Measurements from ENCODE around the gene PAK5.

Gene PAK5

DNA sequence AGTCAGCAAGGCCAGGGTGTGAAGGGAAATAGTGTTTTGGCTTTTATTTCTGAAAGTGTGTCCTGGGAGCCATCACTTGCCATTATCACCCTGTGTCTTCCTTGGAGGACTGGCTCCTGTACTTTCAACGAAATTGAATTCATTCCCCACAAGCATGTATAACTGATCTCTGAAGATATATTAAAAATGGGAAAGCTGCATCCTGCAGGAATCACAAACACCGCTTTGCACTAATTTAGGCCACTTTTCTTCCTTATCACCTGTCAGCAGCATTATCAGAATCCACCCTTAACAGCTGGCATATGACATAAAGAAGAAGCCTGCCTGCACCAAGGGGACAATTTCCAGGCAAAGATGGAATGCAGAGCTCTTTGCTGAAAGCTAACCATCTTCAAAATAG lies 268.3 kb downstream of the PAK5 start:
- no CpG with 5 or more reads among the region's 2 CpGs for WGBS, 2 experiments (ENCODE audit: insufficient coverage in 2 of 2)
- no peaks in the 10 kb centered on the region for H3K4me1 ChIP-seq (ENCODE audit: control insufficient read depth, insufficient read depth, low read length, poor library complexity, severe bottlenecking)
- no peak overlapping the region for H3K27ac ChIP-seq (ENCODE audit: low read depth, low read length, severe bottlenecking)

DNA sequence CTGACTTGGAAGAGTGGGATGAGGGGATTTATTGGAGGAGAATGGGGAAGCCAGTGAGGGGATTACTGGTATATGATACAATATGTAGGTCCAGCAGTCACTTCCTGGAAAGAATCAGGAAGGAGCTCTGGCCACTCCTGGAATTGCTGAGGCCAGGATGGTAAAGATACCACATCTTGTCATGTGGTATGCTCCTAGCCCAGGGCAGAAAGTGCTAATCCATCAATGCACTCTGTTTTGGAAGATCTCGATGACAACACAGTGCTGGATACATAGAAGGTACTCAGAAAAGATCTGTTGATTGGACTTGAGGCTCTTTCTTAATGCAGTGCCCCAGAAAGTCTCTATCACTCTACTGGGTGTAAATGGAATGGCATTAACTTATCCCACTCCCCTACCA lies 271.9 kb downstream of the PAK5 start:
- WGBS, 2 experiments (ENCODE audit: insufficient coverage in 2 of 2): 100% methylated on average over 1 of the region's 1 CpG
- H3K27ac ChIP-seq (ENCODE audit: low read depth, low read length, severe bottlenecking): no peak overlapping the region
- H3K4me3 ChIP-seq (ENCODE audit: extremely low read depth, insufficient read depth, low read length, poor library complexity, severe bottlenecking): no peak overlapping the region
- H3K4me1 ChIP-seq (ENCODE audit: control insufficient read depth, insufficient read depth, low read length, poor library complexity, severe bottlenecking): no peaks in the 10 kb centered on the region
- H3K36me3 ChIP-seq (ENCODE audit: control insufficient read depth, insufficient read depth, low read length): no peaks in the 10 kb centered on the region
- H3K9me3 ChIP-seq (ENCODE audit: control insufficient read depth, low read length): no peaks in the 10 kb centered on the region

More for the DNA sequence above, 268.3 kb downstream of the PAK5 start:
- Histone ChIP-seq H3K4me3 (ENCODE audit: extremely low read depth, insufficient read depth, low read length, poor library complexity, severe bottlenecking) (no peak overlapping the region), H3K9me3 (ENCODE audit: control insufficient read depth, low read length) (no peaks in the 10 kb centered on the region), H3K36me3 (ENCODE audit: control insufficient read depth, insufficient read depth, low read length) (no peaks in the 10 kb centered on the region)

DNA sequence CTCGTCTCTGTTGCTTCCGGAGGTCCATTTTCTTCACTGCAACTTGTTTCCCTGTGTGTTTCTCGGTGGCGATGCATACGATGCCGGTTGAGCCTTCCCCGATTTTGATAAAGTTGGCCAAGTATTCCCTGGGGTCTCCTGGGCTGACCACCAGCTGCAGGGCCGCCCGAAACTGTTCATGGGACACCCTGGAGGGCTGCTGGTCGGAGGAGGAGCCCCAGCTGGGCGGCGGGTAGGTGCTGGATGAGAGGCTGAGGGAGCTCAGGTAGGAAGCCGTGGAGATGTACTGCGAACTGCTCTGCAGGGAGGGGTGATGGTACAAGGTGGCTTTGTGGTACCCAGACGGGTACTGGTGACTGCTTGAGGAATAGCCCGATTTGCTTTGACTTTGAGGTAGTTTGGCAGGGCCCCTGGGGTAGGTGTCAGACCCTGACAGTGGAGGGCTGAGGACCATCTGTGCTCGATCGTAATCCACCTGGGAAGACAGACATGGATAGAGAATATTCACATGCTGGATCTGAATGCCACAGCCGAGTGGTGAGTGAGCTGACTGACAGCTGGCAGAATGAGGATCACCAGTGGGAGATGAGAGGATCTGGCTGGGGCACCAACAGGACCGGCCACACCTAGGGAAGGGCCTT lies 272.8 kb downstream of the PAK5 start:
- 91 to 96% methylated on average over 18 to 20 of the region's 20 CpGs for whole genome bisulfite sequencing, 2 experiments (ENCODE audit: insufficient coverage in 2 of 2)

DNA sequence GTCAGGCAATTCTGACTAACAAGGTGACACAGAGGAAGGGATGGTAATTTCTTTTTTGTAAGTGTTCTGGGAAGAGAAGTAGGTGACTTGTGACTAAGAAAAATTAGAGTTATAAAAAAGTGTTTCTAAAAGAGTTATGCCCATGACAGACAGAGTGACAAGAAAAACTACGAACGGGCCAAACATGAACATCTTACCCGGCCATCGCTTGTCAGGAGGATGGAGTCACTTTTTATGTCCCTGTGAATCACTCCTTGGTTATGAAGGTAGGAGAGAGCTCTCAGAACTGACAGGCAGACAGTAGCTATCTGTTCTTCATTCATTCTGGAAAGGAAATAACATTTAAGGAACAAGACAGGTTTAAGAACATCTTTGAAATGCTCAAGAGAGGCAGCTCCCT lies 281.5 kb downstream of the PAK5 start:
- Histone ChIP-seq H3K4me1 (ENCODE audit: control insufficient read depth, insufficient read depth, low read length, poor library complexity, severe bottlenecking) (no peaks in the 10 kb centered on the region), H3K27ac (ENCODE audit: low read depth, low read length, severe bottlenecking) (no peak overlapping the region), H3K9me3 (ENCODE audit: control insufficient read depth, low read length) (no peaks in the 10 kb centered on the region), H3K4me3 (ENCODE audit: extremely low read depth, insufficient read depth, low read length, poor library complexity, severe bottlenecking) (no peak overlapping the region), H3K36me3 (ENCODE audit: control insufficient read depth, insufficient read depth, low read length) (no peaks in the 10 kb centered on the region)
- 81 to 91% methylated on average over 4 of the region's 4 CpGs for WGBS, 2 experiments (ENCODE audit: insufficient coverage in 2 of 2)

More for the DNA sequence above, 272.8 kb downstream of the PAK5 start:
- Histone ChIP-seq H3K36me3 (ENCODE audit: control insufficient read depth, insufficient read depth, low read length) (no peaks in the 10 kb centered on the region), H3K27ac (ENCODE audit: low read depth, low read length, severe bottlenecking) (no peak overlapping the region), H3K4me1 (ENCODE audit: control insufficient read depth, insufficient read depth, low read length, poor library complexity, severe bottlenecking) (no peaks in the 10 kb centered on the region), H3K9me3 (ENCODE audit: control insufficient read depth, low read length) (no peaks in the 10 kb centered on the region), H3K4me3 (ENCODE audit: extremely low read depth, insufficient read depth, low read length, poor library complexity, severe bottlenecking) (no peak overlapping the region)

DNA sequence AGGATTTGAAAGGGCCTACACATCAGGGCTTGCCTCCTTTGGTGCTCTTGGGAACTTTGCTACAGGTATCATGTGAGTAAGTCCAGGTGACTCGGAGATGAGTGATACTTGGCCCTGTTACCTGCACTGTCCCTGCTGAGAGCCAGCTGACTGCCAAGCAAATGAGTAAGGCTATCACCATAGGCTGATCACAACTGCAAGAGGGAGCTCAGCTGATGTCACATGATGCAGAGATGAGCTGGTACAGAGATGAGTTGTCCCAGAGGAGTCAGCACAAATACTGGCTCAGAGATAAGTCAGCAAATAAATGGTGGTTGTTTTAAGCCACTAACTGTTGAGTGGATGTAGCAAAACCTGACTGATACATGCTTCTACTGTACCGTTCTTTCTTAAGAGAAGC lies 283.1 kb downstream of the PAK5 start:
- Histone ChIP-seq H3K27ac (ENCODE audit: low read depth, low read length, severe bottlenecking) (no peak overlapping the region), H3K4me3 (ENCODE audit: extremely low read depth, insufficient read depth, low read length, poor library complexity, severe bottlenecking) (no peak overlapping the region), H3K36me3 (ENCODE audit: control insufficient read depth, insufficient read depth, low read length) (no peaks in the 10 kb centered on the region), H3K4me1 (ENCODE audit: control insufficient read depth, insufficient read depth, low read length, poor library complexity, severe bottlenecking) (no peaks in the 10 kb centered on the region), H3K9me3 (ENCODE audit: control insufficient read depth, low read length) (no peaks in the 10 kb centered on the region)
- WGBS, 2 experiments (ENCODE audit: insufficient coverage in 2 of 2): 100% methylated on average over 1 of the region's 2 CpGs; no CpG with 5 or more reads in 1 of the 2 experiments

DNA sequence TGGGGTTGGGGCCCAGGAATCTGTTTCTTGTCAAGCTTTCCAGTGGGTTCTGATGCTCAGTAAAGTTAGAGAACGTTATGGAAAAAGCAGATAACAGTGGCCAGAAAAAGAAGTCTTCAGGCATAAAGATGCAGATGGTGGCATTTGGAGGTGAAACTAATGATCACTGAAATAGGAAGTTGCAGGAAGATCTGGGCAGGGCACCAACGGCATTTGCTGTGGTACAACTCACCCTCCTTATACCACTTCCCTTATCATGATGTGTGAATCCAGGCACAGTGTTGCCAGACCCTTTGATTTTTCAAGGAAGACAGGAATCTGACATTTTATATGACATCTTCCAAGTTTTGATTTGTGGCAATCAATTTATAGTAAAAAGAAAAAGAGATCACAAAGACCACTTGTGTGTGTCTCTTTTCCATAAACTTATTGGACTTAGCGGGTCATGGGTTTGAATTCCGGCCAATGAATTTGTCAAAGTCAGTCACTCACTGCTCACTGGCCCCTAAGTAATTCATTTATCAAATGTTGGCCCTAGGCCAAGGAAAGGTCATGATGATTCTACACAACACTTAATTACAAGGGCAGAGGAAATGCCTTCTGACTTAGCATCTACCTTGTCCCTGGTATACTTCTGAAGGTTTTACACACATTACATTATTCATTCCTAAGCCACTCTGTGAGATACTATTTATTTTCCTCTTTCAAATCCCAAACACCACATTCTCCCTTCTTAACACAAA lies 286.9 kb downstream of the PAK5 start:
- 96 to 97% methylated on average over 2 to 3 of the region's 4 CpGs for WGBS, 2 experiments (ENCODE audit: insufficient coverage in 2 of 2)
- Histone ChIP-seq H3K9me3 (ENCODE audit: control insufficient read depth, low read length) (no peaks in the 10 kb centered on the region), H3K4me3 (ENCODE audit: extremely low read depth, insufficient read depth, low read length, poor library complexity, severe bottlenecking) (no peak overlapping the region), H3K36me3 (ENCODE audit: control insufficient read depth, insufficient read depth, low read length) (no peaks in the 10 kb centered on the region), H3K27ac (ENCODE audit: low read depth, low read length, severe bottlenecking) (no peak overlapping the region), H3K4me1 (ENCODE audit: control insufficient read depth, insufficient read depth, low read length, poor library complexity, severe bottlenecking) (no peaks in the 10 kb centered on the region)

DNA sequence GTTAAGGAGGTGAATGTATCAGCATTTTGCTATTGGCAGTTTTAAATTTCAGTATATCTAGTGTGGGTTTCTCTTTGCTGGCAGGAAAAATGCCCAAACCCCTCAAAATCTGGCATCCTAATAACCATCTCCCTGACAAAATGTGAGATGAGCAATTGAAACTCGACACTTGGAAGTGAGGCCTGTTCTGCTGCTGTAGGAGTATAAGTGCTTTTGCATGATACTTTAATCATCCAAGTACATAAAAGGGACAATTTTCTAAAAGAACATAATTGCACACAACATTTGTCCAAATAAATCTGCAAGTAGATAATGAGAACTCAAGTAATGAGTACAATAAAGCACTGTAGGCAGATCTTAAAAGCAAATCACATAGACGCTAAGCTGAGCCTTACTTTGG lies 288.0 kb downstream of the PAK5 start:
- Histone ChIP-seq H3K9me3 (ENCODE audit: control insufficient read depth, low read length) (no peaks in the 10 kb centered on the region), H3K4me3 (ENCODE audit: extremely low read depth, insufficient read depth, low read length, poor library complexity, severe bottlenecking) (no peak overlapping the region), H3K36me3 (ENCODE audit: control insufficient read depth, insufficient read depth, low read length) (no peaks in the 10 kb centered on the region), H3K4me1 (ENCODE audit: control insufficient read depth, insufficient read depth, low read length, poor library complexity, severe bottlenecking) (no peaks in the 10 kb centered on the region), H3K27ac (ENCODE audit: low read depth, low read length, severe bottlenecking) (no peak overlapping the region)
- WGBS, 2 experiments (ENCODE audit: insufficient coverage in 2 of 2): 86 to 100% methylated on average over 1 of the region's 2 CpGs

DNA sequence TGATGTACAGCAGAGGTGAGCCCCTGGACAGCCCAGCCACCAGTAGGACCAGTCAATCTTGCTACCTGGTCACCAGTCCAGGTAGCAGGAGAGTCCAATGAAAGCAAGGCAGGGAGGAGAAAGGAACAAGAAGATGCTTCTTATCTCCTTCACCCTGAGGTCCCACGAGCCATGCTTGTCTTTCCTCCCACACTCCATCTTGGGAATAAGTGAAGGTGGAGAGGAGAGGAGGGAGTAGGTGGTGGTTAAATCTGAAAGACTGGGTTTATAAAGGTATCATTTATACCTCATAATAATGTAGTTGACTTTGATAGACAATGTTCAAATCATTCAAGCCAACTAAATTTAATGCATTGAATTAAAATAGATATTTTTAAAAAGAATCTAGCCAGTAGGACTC lies 288.6 kb downstream of the PAK5 start:
- Histone ChIP-seq H3K9me3 (ENCODE audit: control insufficient read depth, low read length) (no peaks in the 10 kb centered on the region), H3K4me1 (ENCODE audit: control insufficient read depth, insufficient read depth, low read length, poor library complexity, severe bottlenecking) (no peaks in the 10 kb centered on the region), H3K36me3 (ENCODE audit: control insufficient read depth, insufficient read depth, low read length) (no peaks in the 10 kb centered on the region), H3K4me3 (ENCODE audit: extremely low read depth, insufficient read depth, low read length, poor library complexity, severe bottlenecking) (no peak overlapping the region), H3K27ac (ENCODE audit: low read depth, low read length, severe bottlenecking) (no peak overlapping the region)
- no CpG with 5 or more reads among the region's 1 CpG for WGBS, 2 experiments (ENCODE audit: insufficient coverage in 2 of 2)

DNA sequence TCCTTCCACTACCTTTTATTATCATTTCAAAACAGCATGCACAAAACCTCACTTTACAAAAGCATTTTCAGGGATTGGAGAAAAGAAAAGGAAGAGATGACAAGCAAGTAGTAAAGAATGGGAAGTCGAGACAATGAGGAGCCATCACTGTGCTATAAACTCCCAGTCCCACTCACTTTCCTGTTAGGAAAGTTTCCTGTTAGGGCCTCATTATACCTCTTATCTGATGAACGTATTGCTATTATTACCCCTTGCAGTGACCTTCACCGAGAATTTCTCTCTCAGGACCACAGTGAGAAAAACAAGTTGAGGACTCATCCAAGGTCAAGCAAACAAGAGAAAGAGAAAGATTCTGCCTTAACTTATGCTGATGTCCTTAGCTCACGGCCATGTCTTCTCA lies 295.7 kb downstream of the PAK5 start:
- no peaks in the 10 kb centered on the region for H3K9me3 ChIP-seq (ENCODE audit: control insufficient read depth, low read length)
- no peak overlapping the region for H3K4me3 ChIP-seq (ENCODE audit: extremely low read depth, insufficient read depth, low read length, poor library complexity, severe bottlenecking)
- 87 to 93% methylated on average over 2 to 4 of the region's 4 CpGs for WGBS, 2 experiments (ENCODE audit: insufficient coverage in 2 of 2)
- no peaks in the 10 kb centered on the region for H3K4me1 ChIP-seq (ENCODE audit: control insufficient read depth, insufficient read depth, low read length, poor library complexity, severe bottlenecking)
- no peak overlapping the region for H3K27ac ChIP-seq (ENCODE audit: low read depth, low read length, severe bottlenecking)
- H3K36me3 ChIP-seq (ENCODE audit: control insufficient read depth, insufficient read depth, low read length): no peaks in the 10 kb centered on the region

DNA sequence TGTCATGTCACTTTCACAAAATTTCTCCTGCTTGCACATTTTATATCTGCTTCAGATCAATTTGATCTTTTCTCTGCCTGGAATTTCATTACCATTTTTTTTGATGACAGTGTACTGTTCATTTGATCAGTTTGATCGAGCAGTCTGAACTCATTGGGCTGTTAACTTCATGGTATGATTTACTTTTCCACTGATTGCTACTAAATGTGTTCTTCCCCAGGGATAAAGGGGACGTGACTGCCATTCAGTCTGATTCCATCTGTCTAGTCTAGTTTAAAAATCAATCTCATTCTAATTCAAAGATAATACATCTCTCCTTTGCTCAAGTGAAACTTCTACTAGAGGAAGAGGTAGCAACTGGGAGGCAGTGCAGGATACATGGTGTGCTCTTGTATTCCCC lies 303.4 kb downstream of the PAK5 start:
- Histone ChIP-seq H3K4me1 (ENCODE audit: control insufficient read depth, insufficient read depth, low read length, poor library complexity, severe bottlenecking) (no peaks in the 10 kb centered on the region), H3K27ac (ENCODE audit: low read depth, low read length, severe bottlenecking) (no peak overlapping the region), H3K9me3 (ENCODE audit: control insufficient read depth, low read length) (no peaks in the 10 kb centered on the region), H3K4me3 (ENCODE audit: extremely low read depth, insufficient read depth, low read length, poor library complexity, severe bottlenecking) (no peak overlapping the region), H3K36me3 (ENCODE audit: control insufficient read depth, insufficient read depth, low read length) (no peaks in the 10 kb centered on the region)
- 60 to 100% methylated on average over 1 of the region's 2 CpGs for WGBS, 2 experiments (ENCODE audit: insufficient coverage in 2 of 2)

DNA sequence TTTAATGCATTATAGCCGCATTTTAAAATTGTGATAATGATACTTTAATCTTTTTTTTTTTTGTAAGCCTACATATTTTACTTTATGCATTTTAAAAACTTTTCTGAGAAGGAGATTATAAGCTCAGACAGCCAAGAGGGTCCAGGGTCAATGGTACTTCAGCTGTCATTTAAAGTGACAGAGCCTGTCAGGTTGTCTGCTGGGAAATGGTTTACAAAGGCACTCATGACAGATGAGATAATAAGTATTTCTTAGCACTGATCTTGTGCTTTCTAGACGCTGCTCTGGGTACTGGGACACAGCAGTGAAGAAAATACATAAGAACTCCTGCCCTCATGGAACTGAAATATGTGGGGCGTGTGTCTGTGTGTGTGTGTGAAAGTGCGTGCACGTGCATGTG lies 304.9 kb downstream of the PAK5 start:
- no peaks in the 10 kb centered on the region for H3K9me3 ChIP-seq (ENCODE audit: control insufficient read depth, low read length)
- no peaks in the 10 kb centered on the region for H3K36me3 ChIP-seq (ENCODE audit: control insufficient read depth, insufficient read depth, low read length)
- peaks cover 3% of the 10 kb centered on the region for H3K4me1 ChIP-seq (ENCODE audit: control insufficient read depth, insufficient read depth, low read length, poor library complexity, severe bottlenecking)
- no peak overlapping the region for H3K27ac ChIP-seq (ENCODE audit: low read depth, low read length, severe bottlenecking)
- H3K4me3 ChIP-seq (ENCODE audit: extremely low read depth, insufficient read depth, low read length, poor library complexity, severe bottlenecking): no peak overlapping the region
- WGBS, 2 experiments (ENCODE audit: insufficient coverage in 2 of 2): 67 to 83% methylated on average over 1 of the region's 5 CpGs

Data from mesodermal cell (in vitro differentiated cells).